Upper lobe of right lung (tissue), 1 donor: ENCODE measurements around the gene KIF1A. TPM values are rescaled to one million over a fixed set of nuclear protein-coding genes. Genes with fewer than 3 reads are reported as not detected.

Experiments
- ATAC-seq: fragments of 200-7000 bp; cut with Tn5 transposase; one replicate; pipeline ENCODE4 v1.9.1; 2020; ENCODE audit warnings: mild to moderate bottlenecking, moderate library complexity
- DNase-seq: peaks from one replicate; pipeline ENCODE4 v3.0.0-alpha.2; 2020
- H3K27ac ChIP-seq: fragments of 200-600 bp; one replicate; pipeline ENCODE4 v1.8.0; 2022
- H3K27me3 ChIP-seq: fragments of 200-600 bp; one replicate; pipeline ENCODE4 v1.8.0; 2022; ENCODE audit warnings: mild to moderate bottlenecking
- H3K36me3 ChIP-seq: fragments of 200-600 bp; one replicate; pipeline ENCODE4 v1.8.0; 2022
- H3K4me1 ChIP-seq: fragments of 200-600 bp; one replicate; pipeline ENCODE4 v1.8.0; 2022
- H3K4me3 ChIP-seq: fragments of 200-600 bp; one replicate; pipeline ENCODE4 v1.8.0; 2022; ENCODE audit warnings: mild to moderate bottlenecking
- H3K9me3 ChIP-seq: fragments of 200-600 bp; one replicate; pipeline ENCODE4 v1.8.0; 2022
- CTCF ChIP-seq: fragments of 200-600 bp; IDR thresholded peaks from one replicate; pipeline ENCODE4 v1.8.0; 2022; ENCODE audit warnings: antibody characterized with exemption
- intact Hi-C: fragments of 100-400 bp; cut with DNase I; formaldehyde crosslinking; loops from one replicate; pipeline ENCODE4 v1.11.0; 2022
- total RNA-seq: library from RNA; stranded (reverse); fragmentation: NEBNext Ultra II Directional; extraction: Animal tissue kit (Norgen Biotek cat#: 25700); gene quantifications from one replicate; pipeline ENCODE4 v1.2.1, GENCODE V29; 2021
- donor health status: DM: no; HTN: yes; CAD: no; lungs with severe emphysema.

Gene KIF1A
- total RNA-seq, 1 donor from 2014 or later = 0.81 TPM

GRCh38 chr2:240790370-240791220, 29.4 kb downstream of the KIF1A start:
- no peaks in the 10 kb centered on the region for H3K27me3 ChIP-seq
- no peak for ATAC-seq
- peak; percentile 50 for DNase-seq
- H3K9me3 ChIP-seq = no peaks in the 10 kb centered on the region
- H3K27ac ChIP-seq = no peak overlapping the region
- H3K4me1 ChIP-seq = no peaks in the 10 kb centered on the region
- intact Hi-C loops = no loop called here
- H3K36me3 ChIP-seq = no peaks in the 10 kb centered on the region
- no peak for TF ChIP-seq CTCF
- no peak overlapping the region for H3K4me3 ChIP-seq

GRCh38 chr2:240789501-240790369, 30.3 kb downstream of the KIF1A start:
- ATAC-seq (no peak), DNase-seq (peak; percentile 57)
- no peaks in the 10 kb centered on the region for H3K9me3 ChIP-seq
- H3K4me3 ChIP-seq = no peak overlapping the region
- no peaks in the 10 kb centered on the region for H3K4me1 ChIP-seq
- TF ChIP-seq CTCF = no peak
- H3K36me3 ChIP-seq = no peaks in the 10 kb centered on the region
- intact Hi-C loops = no loop called here
- H3K27me3 ChIP-seq = no peaks in the 10 kb centered on the region
- H3K27ac ChIP-seq = no peak overlapping the region

- ATAC-seq (no peak), DNase-seq (peak; percentile 62)
- Histone ChIP-seq H3K27me3 (no peaks in the 10 kb centered on the region), H3K4me3 (no peak overlapping the region), H3K9me3 (no peaks in the 10 kb centered on the region), H3K4me1 (no peaks in the 10 kb centered on the region), H3K27ac (no peak overlapping the region), H3K36me3 (no peaks in the 10 kb centered on the region)
- TF ChIP-seq CTCF = no peak
- intact Hi-C loops = no loop called here
These were observed 31.0 kb downstream of the KIF1A start for GRCh38 chr2:240789051-240789453.

- DNase-seq (no peak), ATAC-seq (no peak)
- TF ChIP-seq CTCF = no peak
- Histone ChIP-seq H3K27ac (no peak overlapping the region), H3K36me3 (no peaks in the 10 kb centered on the region), H3K4me1 (no peaks in the 10 kb centered on the region), H3K9me3 (no peaks in the 10 kb centered on the region), H3K27me3 (peaks cover 2% of the 10 kb centered on the region), H3K4me3 (no peak overlapping the region)
- intact Hi-C loops = no loop called here
These were observed 31.5 kb downstream of the KIF1A start for GRCh38 chr2:240788482-240788881.

- no peaks in the 10 kb centered on the region for H3K9me3 ChIP-seq
- no peaks in the 10 kb centered on the region for H3K36me3 ChIP-seq
- intact Hi-C loops = no loop called here
- no peak overlapping the region for H3K27ac ChIP-seq
- H3K4me1 ChIP-seq = no peaks in the 10 kb centered on the region
- TF ChIP-seq CTCF = no peak
- no peak overlapping the region for H3K4me3 ChIP-seq
- DNase-seq = peak; percentile 56
- peaks cover 4% of the 10 kb centered on the region for H3K27me3 ChIP-seq
- no peak for ATAC-seq
These were observed 32.2 kb downstream of the KIF1A start for GRCh38 chr2:240787521-240788472.
